ENCODE data around the gene PANK2. TPM values are rescaled to one million over a fixed set of nuclear protein-coding genes. Genes with fewer than 3 reads are reported as not detected.

Gene PANK2
- polyA plus RNA-seq, 1 of the 3 experiments (the other 2 are of a cell fraction) = 17.7 TPM

GRCh38 chr20:3901706-3902440 lies 12.7 kb downstream of the PANK2 start:
- no peak overlapping the region for H2AFZ ChIP-seq (ENCODE audit: low read depth)
- POLR2A ChIA-PET = no interaction called here
- H3K9me2 ChIP-seq = no peaks in the 10 kb centered on the region
- peaks cover 100% of the 10 kb centered on the region for H4K20me1 ChIP-seq (ENCODE audit: insufficient read depth)
- 0 out of 2 replicates have a peak overlapping the region, but pooled peaks have one; percentile 7 for H3K4me2 ChIP-seq
- peaks cover 0 to 7% of the 10 kb centered on the region in 2 experiments for H3K36me3 ChIP-seq (replicated peaks in 1 of 2; ENCODE audit: control insufficient read depth in 1 of 2, insufficient read depth in 2 of 2, low read length in 1 of 2)
- peaks cover 0 to 18% of the 10 kb centered on the region in 2 experiments; a peak in 2 of 4 replicates for H3K4me1 ChIP-seq (ENCODE audit: control insufficient read depth in 1 of 2, insufficient read depth in 2 of 2, low read depth in 1 of 2, low read length in 1 of 2)
- TF ChIP-seq FOXJ3 (CRISPR knock-in tag; IDR thresholded peaks at IDR 0.05) (no peak), REST (IDR thresholded peaks at IDR 0.05; ENCODE audit: low read depth, low read length) (no peak), MXI1 (IDR thresholded peaks at IDR 0.05; ENCODE audit: low read depth, low read length) (no peak), CHD2 (IDR thresholded peaks at IDR 0.05; ENCODE audit: low read length, partially characterized antibody) (no peak), POLR2AphosphoS5 (IDR thresholded peaks at IDR 0.05; ENCODE audit: low read depth, low read length) (no peak), TCF12 (IDR thresholded peaks at IDR 0.05) (no peak), TEAD4 (IDR thresholded peaks at IDR 0.05; ENCODE audit: borderline replicate concordance, insufficient read depth) (no peak), RXRA (IDR thresholded peaks at IDR 0.05; ENCODE audit: borderline replicate concordance, low read depth) (no peak), ZBTB33 (IDR thresholded peaks at IDR 0.05; ENCODE audit: borderline replicate concordance, low read depth) (no peak), MEF2A (IDR thresholded peaks at IDR 0.05; ENCODE audit: borderline replicate concordance, low read depth) (no peak), PBX3 (IDR thresholded peaks at IDR 0.05) (no peak), RAD21 (IDR thresholded peaks at IDR 0.05; ENCODE audit: low read length) (no peak), GATA2 (CRISPR knock-in tag; IDR thresholded peaks at IDR 0.05) (no peak), FOSL2 (IDR thresholded peaks at IDR 0.05; ENCODE audit: borderline replicate concordance, low read depth) (no peak), NFIC (IDR thresholded peaks at IDR 0.05; ENCODE audit: borderline replicate concordance) (no peak)
- H3K9ac ChIP-seq = no peak overlapping the region
- DNase-seq = no peak
- WGBS (ENCODE audit: low lambda C conversion rate) = 87% methylated on average over 9 of the region's 9 CpGs
- H3K4me3 ChIP-seq (ENCODE audit: low read depth in 2 of 2, low read length in 1 of 2) = no peak overlapping the region
- H3F3A ChIP-seq (replicated peaks; ENCODE audit: insufficient read depth) = peaks cover 28% of the 10 kb centered on the region
- peaks cover 100% of the 10 kb centered on the region for H3K79me2 ChIP-seq (ENCODE audit: insufficient read depth)
- H3K9me3 ChIP-seq = no peaks in the 10 kb centered on the region
- CTCF ChIA-PET = interaction anchor here (2.0 kb wide), 1 partner anchor 113 kb away, joined by 4 read pairs; no protein-coding TSS in a partner anchor
- no peaks in the 10 kb centered on the region for H3K27me3 ChIP-seq (ENCODE audit: insufficient read depth)
- H3K27ac ChIP-seq (ENCODE audit: low read depth in 2 of 2, low read length in 1 of 2) = peak overlapping the region in 1 of 2 experiments; percentile 8; a peak in 1 of 4 replicates
